Muscle layer of duodenum (tissue), 2 donors: ENCODE measurements around the gene FNBP1.

ENCODE experiments used
- H3K27ac ChIP-seq: one replicate; pipeline ENCODE4 v1.7.0; 2013; ENCODE audit warnings: mild to moderate bottlenecking, low read length
- H3K27me3 ChIP-seq: one replicate; pipeline ENCODE4 v1.7.0; 2013; ENCODE audit warnings: low read depth, mild to moderate bottlenecking, control low read depth, low read length
- H3K36me3 ChIP-seq, 2 donors: one replicate each; pipeline ENCODE4 v1.7.0; 2013; ENCODE audit warnings: low read length in 2 of 2, control low read depth in 1 of 2, mild to moderate bottlenecking in 1 of 2; ENCODE audit not compliant: insufficient read depth in 2 of 2, control insufficient read depth in 1 of 2
- H3K4me1 ChIP-seq, 2 donors: one replicate each; pipeline ENCODE4 v1.7.0; 2013; ENCODE audit warnings: low read length in 2 of 2, mild to moderate bottlenecking in 2 of 2, control low read depth in 1 of 2, moderate library complexity in 1 of 2; ENCODE audit not compliant: insufficient read depth in 2 of 2, control insufficient read depth in 1 of 2
- H3K4me3 ChIP-seq, 2 donors: one replicate each; pipeline ENCODE4 v1.7.0; 2013; ENCODE audit warnings: low read length in 2 of 2, low read depth in 1 of 2, mild to moderate bottlenecking in 1 of 2
- H3K9me3 ChIP-seq, 2 donors: one replicate each; pipeline ENCODE4 v1.7.0; 2013; ENCODE audit warnings: low read length in 2 of 2, control low read depth in 1 of 2, mild to moderate bottlenecking in 1 of 2; ENCODE audit not compliant: control insufficient read depth in 1 of 2
- donor health status: healthy.

The FNBP1 gene

DNA sequence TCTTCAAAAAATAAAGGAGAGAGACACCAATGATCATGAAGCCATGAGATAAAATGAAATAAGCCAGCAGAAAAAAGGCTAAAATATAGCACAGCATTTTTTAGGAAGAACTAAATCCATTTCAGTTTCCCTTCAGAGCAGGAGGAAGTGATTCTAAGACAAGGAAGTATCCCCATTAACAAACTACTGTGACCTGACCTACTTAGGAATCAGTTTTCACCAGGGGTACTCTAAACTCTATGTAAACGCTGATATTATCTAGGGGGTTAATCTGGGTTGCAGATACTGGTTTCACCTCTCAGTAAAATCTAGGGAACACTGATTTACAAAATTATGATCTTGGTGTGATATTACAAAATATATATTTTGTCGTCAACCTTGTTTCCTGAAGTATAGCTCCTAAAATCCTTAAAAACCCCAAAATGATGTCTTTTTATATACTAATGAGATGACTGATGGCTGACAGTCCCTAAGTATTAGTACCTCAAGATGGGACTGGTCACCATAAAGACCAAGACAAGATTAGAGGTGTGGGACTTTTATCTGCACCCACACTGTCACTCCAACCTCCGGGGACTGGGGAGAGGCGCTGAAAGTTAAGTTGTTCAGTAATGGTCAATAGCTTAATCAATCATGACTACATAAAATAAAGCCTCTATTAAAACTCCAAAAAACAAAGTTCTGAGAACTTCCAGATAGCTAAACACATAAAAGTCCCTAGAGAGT lies 2.9 kb upstream of the FNBP1 start:
- H3K27ac ChIP-seq, result peak overlapping the region; percentile 26
- H3K4me3 ChIP-seq, result no peak overlapping the region
- H3K36me3 ChIP-seq, result no peaks in the 10 kb centered on the region
- no peaks in the 10 kb centered on the region for H3K27me3 ChIP-seq
- peaks cover 5 to 12% of the 10 kb centered on the region in 2 donors for H3K4me1 ChIP-seq
- H3K9me3 ChIP-seq, result no peaks in the 10 kb centered on the region

- Histone ChIP-seq H3K9me3 (no peaks in the 10 kb centered on the region), H3K4me3 (peak overlapping the region; percentile 52 to 89), H3K27ac (peak overlapping the region; percentile 85), H3K27me3 (no peaks in the 10 kb centered on the region), H3K4me1 (peaks cover 5 to 18% of the 10 kb centered on the region in 2 donors), H3K36me3 (no peaks in the 10 kb centered on the region)
These were observed 950 bp upstream of the FNBP1 start for GRCh38 chr9:130043654-130044623.

GRCh38 chr9:130042406-130042884 lies 544 bp downstream of the FNBP1 start:
- no peaks in the 10 kb centered on the region for H3K9me3 ChIP-seq
- no peaks in the 10 kb centered on the region for H3K36me3 ChIP-seq
- H3K27ac ChIP-seq, result peak overlapping the region; percentile 71
- peaks cover 5 to 24% of the 10 kb centered on the region in 2 donors for H3K4me1 ChIP-seq
- no peaks in the 10 kb centered on the region for H3K27me3 ChIP-seq
- peak overlapping the region; percentile 74 to 89 for H3K4me3 ChIP-seq

DNA sequence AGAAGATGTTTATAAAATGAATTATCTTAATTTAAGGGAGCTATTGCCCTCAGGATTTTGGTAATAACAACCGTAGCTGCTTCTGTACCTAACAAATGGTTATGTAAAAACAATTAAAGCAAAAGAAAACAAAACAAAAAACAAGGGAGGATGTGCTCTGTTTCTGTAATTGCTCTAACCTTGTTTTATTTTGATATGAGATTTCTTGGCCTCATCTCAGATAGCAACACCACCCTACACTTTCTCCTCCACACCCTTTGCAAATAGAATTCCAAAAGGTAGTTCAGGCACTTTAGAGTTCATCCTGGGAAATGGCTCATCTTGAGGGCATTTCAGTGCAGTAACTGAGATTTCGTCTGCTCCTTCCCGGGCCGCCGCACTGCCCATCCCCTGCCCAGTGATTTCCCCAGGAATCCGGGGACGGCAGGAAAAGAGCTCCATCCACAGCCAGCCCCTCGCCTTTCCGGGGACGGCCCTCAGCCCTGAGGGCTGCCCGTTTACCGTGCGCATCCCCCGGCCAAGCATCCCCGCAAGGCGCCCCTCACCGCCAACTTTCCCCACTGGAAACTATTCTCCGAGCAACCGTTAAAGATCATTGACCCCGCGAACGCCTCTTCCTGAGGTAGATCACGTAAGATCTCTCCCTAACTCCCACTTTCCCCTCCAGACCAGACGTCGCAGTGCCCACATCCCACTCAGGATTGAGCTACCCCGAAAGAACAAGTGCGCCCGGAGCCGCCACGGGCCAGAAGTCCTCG lies 1.2 kb downstream of the FNBP1 start:
- H3K27ac ChIP-seq, result peak overlapping the region; percentile 71
- H3K36me3 ChIP-seq, result no peaks in the 10 kb centered on the region
- no peaks in the 10 kb centered on the region for H3K27me3 ChIP-seq
- peak overlapping the region; percentile 74 to 89 for H3K4me3 ChIP-seq
- no peaks in the 10 kb centered on the region for H3K9me3 ChIP-seq
- peaks cover 5 to 24% of the 10 kb centered on the region in 2 donors for H3K4me1 ChIP-seq

DNA sequence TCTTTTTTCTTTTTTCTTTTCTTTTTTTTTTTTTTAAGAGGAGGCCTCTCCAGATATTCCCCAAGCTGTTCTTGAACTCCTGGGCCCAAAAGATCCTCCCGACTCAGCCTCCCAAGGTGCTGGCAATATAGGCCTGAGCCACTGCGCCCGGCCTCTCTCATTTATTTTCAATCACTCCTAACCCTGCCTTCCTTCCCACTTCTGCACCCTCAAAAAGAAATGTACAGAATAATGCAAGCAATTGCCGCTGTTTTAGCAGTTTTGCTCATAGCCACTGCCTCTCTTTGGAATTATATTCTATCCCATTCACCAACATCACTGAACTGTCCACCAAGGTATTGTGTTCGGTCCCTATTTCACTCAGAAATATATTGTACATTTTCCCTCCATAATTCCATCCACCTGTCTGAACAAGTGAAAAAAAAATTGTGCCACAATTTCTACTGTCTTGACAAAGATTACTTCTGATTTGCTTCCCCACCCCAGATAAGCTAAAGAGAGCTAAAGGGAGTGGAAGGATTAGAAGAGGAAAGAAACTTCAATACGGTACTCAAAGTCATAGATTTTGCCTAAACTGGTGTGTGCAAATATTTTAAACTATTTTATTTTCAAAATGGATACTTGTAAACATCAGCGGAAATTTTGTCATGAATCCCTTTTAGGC lies 1.9 kb downstream of the FNBP1 start:
- H3K27ac ChIP-seq, result peak overlapping the region; percentile 71
- H3K4me3 ChIP-seq, result peak overlapping the region; percentile 74 to 89
- peaks cover 9 to 24% of the 10 kb centered on the region in 2 donors for H3K4me1 ChIP-seq

GRCh38 chr9:130039528-130040147 lies 3.4 kb downstream of the FNBP1 start:
- no peaks in the 10 kb centered on the region for H3K36me3 ChIP-seq
- H3K4me3 ChIP-seq, result peak overlapping the region in 1 of 2 donors; percentile 28
- H3K9me3 ChIP-seq, result no peaks in the 10 kb centered on the region
- H3K27me3 ChIP-seq, result no peaks in the 10 kb centered on the region
- peaks cover 12 to 30% of the 10 kb centered on the region in 2 donors for H3K4me1 ChIP-seq
- H3K27ac ChIP-seq, result peak overlapping the region; percentile 24

More for the DNA sequence above, 1.9 kb downstream of the FNBP1 start:
- Histone ChIP-seq H3K9me3 (no peaks in the 10 kb centered on the region), H3K36me3 (no peaks in the 10 kb centered on the region), H3K27me3 (no peaks in the 10 kb centered on the region)

DNA sequence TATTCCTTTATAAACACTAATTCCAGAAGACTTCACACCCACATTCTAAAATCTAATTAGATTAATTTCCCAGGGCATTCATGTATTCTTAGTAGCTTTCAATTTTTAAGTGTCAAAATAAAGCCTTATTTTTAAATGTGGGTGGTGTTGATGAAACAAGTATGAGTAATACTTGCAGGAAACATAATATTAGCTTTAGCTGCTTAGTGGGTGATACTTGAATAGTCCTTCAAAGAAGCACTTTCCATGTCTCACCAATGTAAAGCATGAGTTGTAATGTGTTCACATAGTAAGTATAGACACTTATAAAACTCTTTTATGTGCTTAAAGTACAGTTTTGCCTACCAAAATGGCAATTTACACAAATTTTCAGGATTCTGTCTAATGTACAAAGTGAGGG lies 6.9 kb downstream of the FNBP1 start:
- peak overlapping the region; percentile 72 for H3K27ac ChIP-seq
- H3K4me3 ChIP-seq, result no peak overlapping the region
- H3K9me3 ChIP-seq, result no peaks in the 10 kb centered on the region
- H3K4me1 ChIP-seq, result peaks cover 11 to 47% of the 10 kb centered on the region in 2 donors
- H3K27me3 ChIP-seq, result no peaks in the 10 kb centered on the region
- no peaks in the 10 kb centered on the region for H3K36me3 ChIP-seq

DNA sequence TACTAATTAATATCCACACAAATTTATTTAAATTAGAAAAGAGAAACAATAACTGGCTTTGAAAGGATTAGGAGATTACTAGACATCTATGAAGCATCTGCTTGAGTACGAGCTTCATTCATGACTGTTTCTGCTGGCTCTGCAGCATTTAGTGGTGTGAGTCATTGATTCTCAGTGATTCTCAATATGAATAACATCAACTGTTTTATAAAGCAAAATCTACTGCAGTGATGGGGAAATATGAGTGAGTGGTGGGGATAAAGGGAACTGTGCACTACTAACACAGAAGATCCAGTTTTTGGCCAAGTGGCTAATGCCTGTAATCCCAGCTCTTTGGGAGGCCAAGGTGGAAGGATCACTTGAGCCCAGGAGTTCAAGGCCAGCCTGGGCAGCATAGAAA lies 8.4 kb downstream of the FNBP1 start:
- Histone ChIP-seq H3K9me3 (no peaks in the 10 kb centered on the region), H3K27ac (peak overlapping the region; percentile 21), H3K36me3 (no peaks in the 10 kb centered on the region), H3K4me3 (no peak overlapping the region), H3K4me1 (peaks cover 15 to 54% of the 10 kb centered on the region in 2 donors), H3K27me3 (no peaks in the 10 kb centered on the region)

DNA sequence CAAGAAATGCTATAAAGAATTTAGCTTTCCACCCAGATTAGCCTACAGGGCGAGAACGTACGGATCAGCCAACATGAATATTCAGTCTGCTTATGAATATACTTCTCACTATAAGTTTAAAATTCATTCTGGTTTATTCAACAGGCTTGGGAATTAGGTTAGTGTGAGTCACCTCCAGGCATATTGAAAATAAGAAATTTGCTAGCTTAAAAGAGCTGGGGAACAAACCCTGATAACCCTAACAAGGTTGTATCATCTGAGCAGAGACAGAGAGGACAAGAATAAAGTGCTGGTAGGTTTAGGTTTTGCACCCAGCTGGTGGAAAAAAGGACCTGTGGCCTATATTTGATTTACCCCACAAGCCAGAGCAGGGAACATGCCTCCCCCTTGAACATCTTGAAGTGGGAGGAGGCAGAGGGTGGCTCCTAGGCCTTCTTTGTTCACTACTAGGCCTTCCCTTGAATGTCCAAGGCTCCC lies 12.3 kb downstream of the FNBP1 start:
- H3K36me3 ChIP-seq, result no peaks in the 10 kb centered on the region
- no peaks in the 10 kb centered on the region for H3K27me3 ChIP-seq
- no peak overlapping the region for H3K4me3 ChIP-seq
- H3K9me3 ChIP-seq, result no peaks in the 10 kb centered on the region
- peak overlapping the region; percentile 40 for H3K27ac ChIP-seq
- H3K4me1 ChIP-seq, result peaks cover 8 to 65% of the 10 kb centered on the region in 2 donors
